K562 (cell line): Measurements from ENCODE around the gene C2orf81. TPM values are rescaled to one million over a fixed set of nuclear protein-coding genes. Genes with fewer than 3 reads are reported as not detected.

ENCODE experiments used
- ASH1L ChIP-seq: fragments of 450-650 bp; IDR thresholded peaks from 2 replicates; pipeline ENCODE4 v1.6.1; 2018; ENCODE audit warnings: borderline replicate concordance, mild to moderate bottlenecking, low read depth; ENCODE audit not compliant: partially characterized antibody
- ATF1 ChIP-seq, 2 experiments: fragments of 450-650 bp in 1 of 2; IDR thresholded peaks; 2 replicates each; pipeline ENCODE4 v1.6.1; 2016; ENCODE audit warnings: missing compliant biosample characterization in 1 of 2, missing genetic modification characterization in 1 of 2
- BRF1 ChIP-seq: IDR thresholded peaks from 3 replicates; pipeline ENCODE4 v1.6.1; 2011; ENCODE audit warnings: borderline replicate concordance, mild to moderate bottlenecking; ENCODE audit not compliant: insufficient read length; ENCODE audit errors: extremely low read depth
- CEBPB ChIP-seq: fragments of 450-650 bp; IDR thresholded peaks from 2 replicates; pipeline ENCODE4 v1.6.1; 2016; ENCODE audit warnings: missing genetic modification characterization, missing compliant biosample characterization
- DPF2 ChIP-seq: fragments of 450-650 bp; IDR thresholded peaks from 2 replicates; pipeline ENCODE4 v1.6.1; 2016
- ELF4 ChIP-seq: fragments of 450-650 bp; formaldehyde crosslinking; IDR thresholded peaks from 2 replicates; pipeline ENCODE4 v1.4.0; 2022; ENCODE audit warnings: missing genetic modification characterization
- NKRF ChIP-seq: fragments of 450-650 bp; IDR thresholded peaks from 2 replicates; pipeline ENCODE4 v1.6.1; 2016; ENCODE audit warnings: borderline replicate concordance
- PML ChIP-seq: IDR thresholded peaks from 2 replicates; pipeline ENCODE4 v1.6.1; 2012; ENCODE audit warnings: low read length, inconsistent platforms
- SIN3B ChIP-seq: fragments of 450-650 bp; IDR thresholded peaks from 2 replicates; pipeline ENCODE4 v1.6.1; 2017; ENCODE audit warnings: low read depth, mild to moderate bottlenecking, moderate library complexity
- SOX6 ChIP-seq: fragments of 450-650 bp; IDR thresholded peaks from 2 replicates; pipeline ENCODE4 v1.6.1; 2014; ENCODE audit warnings: mild to moderate bottlenecking
- TEAD2 ChIP-seq: fragments of 450-650 bp; IDR thresholded peaks from 2 replicates; pipeline ENCODE4 v1.6.1; 2016; ENCODE audit warnings: missing genetic modification characterization, control low read depth, missing compliant biosample characterization
- ZNF253 ChIP-seq: fragments of 250-450 bp; sonication (Bioruptor Pico); conservative IDR thresholded peaks from 2 replicates; pipeline ENCODE4 v1.6.1; 2021; ENCODE audit warnings: mild to moderate bottlenecking
- ZNF384 ChIP-seq: IDR thresholded peaks from 2 replicates; pipeline ENCODE4 v1.6.1; 2012; ENCODE audit warnings: low read depth, low read length, improper control_type of control experiment
- ZNF408 ChIP-seq: fragments of 250-450 bp; sonication (Bioruptor Pico); IDR thresholded peaks from 2 replicates; pipeline ENCODE4 v1.4.0; 2020; ENCODE audit warnings: low read depth, mild to moderate bottlenecking, moderate library complexity
- ZNF518B ChIP-seq: fragments of 250-450 bp; sonication (Bioruptor Pico); IDR thresholded peaks from 2 replicates; pipeline ENCODE4 v1.5.0; 2021; ENCODE audit warnings: mild to moderate bottlenecking, moderate library complexity
- ZNF584 ChIP-seq: fragments of 200-800 bp; sonication (Bioruptor generic); IDR thresholded peaks from 2 replicates; pipeline ENCODE4 v1.6.1; 2016; ENCODE audit warnings: low read depth, mild to moderate bottlenecking, missing genetic modification characterization, missing compliant biosample characterization
- polyA plus RNA-seq, 8 experiments: library from polyadenylated mRNA; depleted of rRNA in 4 of 8; stranded (reverse) in 5 of 8; unstranded in 3 of 8; fragments of >200 nt; fragmentation: Nextera tagmentation in 2 of 8; fragmentation: Illumina TruSeq in 1 of 8; extraction: Ambion mirVana in 2 of 8; extraction: Trizol in 1 of 8; gene quantifications; 2 replicates each; pipeline versions ENCODE4 v1.2.1 to v1.2.3, GENCODE V29; 2011 to 2014; ENCODE audit warnings: inconsistent platforms in 1 of 8, missing spikeins in 1 of 8
- total RNA-seq, 7 experiments: library from RNA; depleted of rRNA in 6 of 7; stranded (reverse); fragments of >200 nt in 6 of 7; fragmentation: Illumina TruSeq in 2 of 7; extraction: Trizol in 2 of 7; gene quantifications; 2 replicates each; pipeline versions ENCODE4 v1.2.1 to v1.2.3, GENCODE V29; 2011 to 2021; ENCODE audit warnings: low replicate concordance in 1 of 7
- TF ChIP-seq, protein P1 (sequence below): fragments of 450-650 bp; formaldehyde crosslinking; IDR thresholded peaks from 2 replicates; pipeline ENCODE4 v1.4.0; 2020; ENCODE audit warnings: mild to moderate bottlenecking, moderate library complexity
- TF ChIP-seq, protein P2 (sequence below), 2 experiments: fragments of 450-650 bp; conservative IDR thresholded peaks; 2 replicates each; pipeline ENCODE4 v1.6.1; 2017; ENCODE audit warnings: mild to moderate bottlenecking in 2 of 2, moderate library complexity in 2 of 2

The C2orf81 gene
- total and polyA plus RNA-seq, 9 of the 15 experiments (the other 6 are each of a cell fraction or from before 2014, with no cell fraction given), result 0.06 TPM; not detected in 8

- TF ChIP-seq, protein P1, sequence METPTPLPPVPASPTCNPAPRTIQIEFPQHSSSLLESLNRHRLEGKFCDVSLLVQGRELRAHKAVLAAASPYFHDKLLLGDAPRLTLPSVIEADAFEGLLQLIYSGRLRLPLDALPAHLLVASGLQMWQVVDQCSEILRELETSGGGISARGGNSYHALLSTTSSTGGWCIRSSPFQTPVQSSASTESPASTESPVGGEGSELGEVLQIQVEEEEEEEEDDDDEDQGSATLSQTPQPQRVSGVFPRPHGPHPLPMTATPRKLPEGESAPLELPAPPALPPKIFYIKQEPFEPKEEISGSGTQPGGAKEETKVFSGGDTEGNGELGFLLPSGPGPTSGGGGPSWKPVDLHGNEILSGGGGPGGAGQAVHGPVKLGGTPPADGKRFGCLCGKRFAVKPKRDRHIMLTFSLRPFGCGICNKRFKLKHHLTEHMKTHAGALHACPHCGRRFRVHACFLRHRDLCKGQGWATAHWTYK (CRISPR knock-in tag), result 0 out of 2 replicates have a peak, but pooled peaks have one; percentile 53
- TF ChIP-seq ZNF384, result peak; percentile 50; the same call in 1 of the 2 replicates
- TF ChIP-seq, protein P2, sequence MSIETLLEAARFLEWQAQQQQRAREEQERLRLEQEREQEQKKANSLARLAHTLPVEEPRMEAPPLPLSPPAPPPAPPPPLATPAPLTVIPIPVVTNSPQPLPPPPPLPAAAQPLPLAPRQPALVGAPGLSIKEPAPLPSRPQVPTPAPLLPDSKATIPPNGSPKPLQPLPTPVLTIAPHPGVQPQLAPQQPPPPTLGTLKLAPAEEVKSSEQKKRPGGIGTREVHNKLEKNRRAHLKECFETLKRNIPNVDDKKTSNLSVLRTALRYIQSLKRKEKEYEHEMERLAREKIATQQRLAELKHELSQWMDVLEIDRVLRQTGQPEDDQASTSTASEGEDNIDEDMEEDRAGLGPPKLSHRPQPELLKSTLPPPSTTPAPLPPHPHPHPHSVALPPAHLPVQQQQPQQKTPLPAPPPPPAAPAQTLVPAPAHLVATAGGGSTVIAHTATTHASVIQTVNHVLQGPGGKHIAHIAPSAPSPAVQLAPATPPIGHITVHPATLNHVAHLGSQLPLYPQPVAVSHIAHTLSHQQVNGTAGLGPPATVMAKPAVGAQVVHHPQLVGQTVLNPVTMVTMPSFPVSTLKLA (conservative IDR thresholded peaks at IDR 0.05), result peak; percentile 92 to 97
- no peak for TF ChIP-seq CEBPB (tag)
- TF ChIP-seq SIN3B, result peak; percentile 81
- TF ChIP-seq ZNF584 (CRISPR knock-in tag), result 0 out of 2 replicates have a peak, but pooled peaks have one; percentile 43
- no peak for TF ChIP-seq TEAD2
- TF ChIP-seq BRF1, result no peak
- no peak for TF ChIP-seq ZNF518B (CRISPR knock-in tag)
- peak; percentile 84; the same call in 1 of the 2 replicates for TF ChIP-seq ELF4 (CRISPR knock-in tag)
- TF ChIP-seq ZNF253 (CRISPR knock-in tag), result no peak
- peak; percentile 98 for TF ChIP-seq NKRF
- peak; percentile 69 for TF ChIP-seq ASH1L
- TF ChIP-seq ATF1 (CRISPR knock-in tag; IDR thresholded peaks at IDR 0.05), result no peak
- peak; percentile 85 for TF ChIP-seq ATF1 (tag; IDR thresholded peaks at IDR 0.05)
- no peak for TF ChIP-seq ZNF408 (CRISPR knock-in tag)
- TF ChIP-seq DPF2, result peak; percentile 43; the same call in 1 of the 2 replicates
- TF ChIP-seq SOX6, result peak; percentile 70; the same call in 1 of the 2 replicates
- TF ChIP-seq PML, result peak; percentile 58; the same call in 1 of the 2 replicates
These were observed 33.5 kb upstream of the C2orf81 start, which contains the start of gene INO80B (continued) for GRCh38 chr2:74454654-74455511.
